ENCODE measurements around the gene WBP2. TPM values are rescaled to one million over a fixed set of nuclear protein-coding genes. Genes with fewer than 3 reads are reported as not detected.
"Not testable (repeated sequence)": the region's sequence is repeated elsewhere in the genome, so short reads cannot be mapped to it uniquely, and the experiment has no call there.

Gene WBP2
- total RNA-seq, 1 donor from 2014 or later, result 144 TPM

DNA sequence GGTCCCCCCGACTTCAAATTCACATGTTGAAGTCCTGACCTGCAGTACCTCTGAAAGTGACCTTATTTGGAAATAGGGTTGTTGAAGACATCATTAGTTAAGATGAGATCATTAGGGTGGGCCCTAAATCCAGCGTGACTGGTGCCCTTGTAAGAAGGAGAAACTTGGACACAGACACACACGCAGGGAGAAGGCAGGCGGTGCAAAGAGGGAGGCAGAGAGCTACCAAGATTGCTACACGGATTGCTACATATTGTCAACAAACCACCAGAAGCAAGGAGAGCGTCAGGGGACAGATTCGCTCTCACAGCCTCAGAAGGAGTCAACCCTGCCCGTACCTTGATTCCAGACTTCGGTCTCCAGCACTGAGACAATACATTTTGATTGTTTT, 6.8 kb upstream of the WBP2 start:
- H3K27me3 ChIP-seq (ENCODE audit: low read depth), result no peaks in the 10 kb centered on the region
- DNase-seq, result no peak
- no peaks in the 10 kb centered on the region for H3K36me3 ChIP-seq
- peaks cover 41% of the 10 kb centered on the region for H3K4me1 ChIP-seq
- intact Hi-C loops (cut with micrococcal nuclease), result no loop called here
- peak overlapping the region; percentile 40 for H3K27ac ChIP-seq (replicated peaks)
- no peak overlapping the region for H3K4me3 ChIP-seq
- TF ChIP-seq CTCF (IDR thresholded peaks at IDR 0.05; ENCODE audit: borderline replicate concordance), result no peak
- no peaks in the 10 kb centered on the region for H3K9me3 ChIP-seq (replicated peaks)

DNA sequence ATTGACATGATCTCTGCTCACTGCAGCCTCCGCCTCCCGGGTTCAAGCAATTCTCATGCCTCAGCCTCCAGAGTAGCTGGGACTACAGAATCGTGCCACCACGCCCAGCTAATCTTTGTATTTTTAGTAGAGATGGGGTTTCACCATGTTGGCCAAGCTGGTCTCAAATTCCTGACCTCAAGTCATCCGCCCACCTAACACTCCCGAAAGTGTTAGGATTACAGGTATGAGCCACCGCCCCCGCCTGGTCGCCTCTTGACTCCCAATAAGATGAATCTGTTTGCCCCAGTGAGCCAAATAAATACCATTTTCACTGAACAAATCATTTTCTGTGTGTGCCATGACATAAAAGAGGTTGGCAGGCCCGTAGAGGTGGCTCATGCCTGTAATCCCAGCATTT, 4.2 kb upstream of the WBP2 start:
- not testable (repeated sequence) for H3K4me3 ChIP-seq; H3K27me3 ChIP-seq (ENCODE audit: low read depth); H3K9me3 ChIP-seq (replicated peaks); DNase-seq; H3K36me3 ChIP-seq
- intact Hi-C loops (cut with micrococcal nuclease), result loop anchor here (5.0 kb wide), 1 partner anchor 77 kb away; the partner anchor contains the start of gene UNK
- H3K27ac ChIP-seq (replicated peaks), result peak overlapping the region; percentile 86
- H3K4me1 ChIP-seq, result peaks cover 46% of the 10 kb centered on the region

- no peak for DNase-seq
- TF ChIP-seq CTCF (IDR thresholded peaks at IDR 0.05; ENCODE audit: borderline replicate concordance), result no peak
- H3K36me3 ChIP-seq, result peaks cover 12% of the 10 kb centered on the region
- no peaks in the 10 kb centered on the region for H3K27me3 ChIP-seq (ENCODE audit: low read depth)
- H3K9me3 ChIP-seq (replicated peaks), result no peaks in the 10 kb centered on the region
- intact Hi-C loops (cut with micrococcal nuclease), result loop anchor here (5.0 kb wide), 1 partner anchor 74 kb away; the partner anchor contains the start of gene UNK
- H3K27ac ChIP-seq (replicated peaks), result peak overlapping the region; percentile 99
- H3K4me1 ChIP-seq, result peaks cover 65% of the 10 kb centered on the region
- H3K4me3 ChIP-seq, result peak overlapping the region; percentile 95
These were observed 1.1 kb upstream of the WBP2 start for GRCh38 chr17:75856062-75856756.

DNA sequence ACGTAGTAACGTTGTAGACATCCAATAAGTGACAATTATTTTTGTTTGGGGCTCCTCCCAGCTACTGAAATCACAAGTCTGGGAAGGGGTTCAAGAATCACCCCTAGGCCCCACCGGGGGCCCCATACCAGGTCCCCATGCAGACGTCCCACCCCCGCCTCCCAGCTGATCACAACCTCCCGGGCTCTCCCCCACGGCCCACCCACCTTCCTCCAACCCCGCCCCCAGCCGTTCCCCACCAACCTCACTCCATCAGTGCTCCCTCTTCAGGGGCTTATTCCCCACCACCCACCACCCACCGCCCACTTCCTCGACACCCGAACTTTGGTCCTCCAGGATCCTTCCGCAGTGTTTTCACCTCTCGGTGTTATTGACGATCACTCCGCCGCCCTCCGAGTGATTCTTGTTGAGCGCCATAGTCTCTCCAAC, 240 bp downstream of the WBP2 start:
- peaks cover 26% of the 10 kb centered on the region for H3K36me3 ChIP-seq
- peak overlapping the region; percentile 95 for H3K4me3 ChIP-seq
- peak; percentile 58 for DNase-seq
- intact Hi-C loops (cut with micrococcal nuclease), result loop anchor here (5.0 kb wide), 1 partner anchor 73 kb away; the partner anchor contains the start of gene UNK
- H3K27ac ChIP-seq (replicated peaks), result peak overlapping the region; percentile 99
- H3K4me1 ChIP-seq, result peaks cover 76% of the 10 kb centered on the region
- H3K27me3 ChIP-seq (ENCODE audit: low read depth), result no peaks in the 10 kb centered on the region
- TF ChIP-seq CTCF (IDR thresholded peaks at IDR 0.05; ENCODE audit: borderline replicate concordance), result no peak
- H3K9me3 ChIP-seq (replicated peaks), result no peaks in the 10 kb centered on the region

- intact Hi-C loops (cut with micrococcal nuclease), result no loop called here
- no peak for TF ChIP-seq CTCF (IDR thresholded peaks at IDR 0.05; ENCODE audit: borderline replicate concordance)
- Histone ChIP-seq H3K4me3 (peak overlapping the region; percentile 95), H3K9me3 (replicated peaks) (no peaks in the 10 kb centered on the region), H3K4me1 (peaks cover 80% of the 10 kb centered on the region), H3K36me3 (peaks cover 32% of the 10 kb centered on the region), H3K27ac (replicated peaks) (peak overlapping the region; percentile 99), H3K27me3 (ENCODE audit: low read depth) (no peaks in the 10 kb centered on the region)
- DNase-seq, result no peak
These were observed 910 bp downstream of the WBP2 start for GRCh38 chr17:75854101-75854748.

DNA sequence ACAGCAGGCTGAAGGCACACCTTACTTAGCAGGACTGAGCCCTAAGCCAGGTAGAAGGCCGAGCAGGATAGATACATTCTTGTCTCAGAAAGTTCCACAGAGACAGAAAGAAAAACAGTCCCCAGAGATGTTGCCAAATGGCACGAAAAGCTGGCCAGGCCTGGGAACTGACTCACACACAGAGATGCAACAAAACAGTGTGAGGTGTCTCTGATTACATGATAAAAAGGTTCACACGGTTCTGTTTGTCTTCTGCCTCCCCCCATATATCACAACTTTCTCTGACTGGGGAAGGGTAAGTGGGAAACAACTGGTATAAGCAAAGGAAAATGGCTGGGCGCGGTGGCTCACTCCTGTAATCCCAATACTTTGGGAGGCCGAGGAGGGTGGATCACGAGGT, 1.7 kb downstream of the WBP2 start:
- Histone ChIP-seq H3K27ac (replicated peaks) (peak overlapping the region; percentile 99), H3K4me3 (peak overlapping the region; percentile 95), H3K4me1 (peaks cover 83% of the 10 kb centered on the region), H3K36me3 (peaks cover 40% of the 10 kb centered on the region), H3K27me3 (ENCODE audit: low read depth) (no peaks in the 10 kb centered on the region), H3K9me3 (replicated peaks) (no peaks in the 10 kb centered on the region)
- DNase-seq, result no peak
- intact Hi-C loops (cut with micrococcal nuclease), result no loop called here
- TF ChIP-seq CTCF (IDR thresholded peaks at IDR 0.05; ENCODE audit: borderline replicate concordance), result no peak

GRCh38 chr17:75851693-75851991, 3.5 kb downstream of the WBP2 start:
- DNase-seq, H3K4me3 ChIP-seq: not testable (repeated sequence)

More at GRCh38 chr17:75851693-75851991, 3.5 kb downstream of the WBP2 start:
- H3K4me1 ChIP-seq, result peaks cover 93% of the 10 kb centered on the region
- not testable (repeated sequence) for H3K9me3 ChIP-seq (replicated peaks); H3K27me3 ChIP-seq (ENCODE audit: low read depth)
- H3K36me3 ChIP-seq, result peaks cover 58% of the 10 kb centered on the region
- peak overlapping the region; percentile 90 for H3K27ac ChIP-seq (replicated peaks)
- intact Hi-C loops (cut with micrococcal nuclease), result loop anchor here (2.0 kb wide), 1 partner anchor 41 kb away; no protein-coding TSS in a partner anchor

Data from left ventricle myocardium inferior (tissue), 1 donor.